Fibroblast of skin of abdomen (primary cell): ENCODE data around the gene KRTAP21-1. TPM values are rescaled to one million over a fixed set of nuclear protein-coding genes. Genes with fewer than 3 reads are reported as not detected.
"Not testable (repeated sequence)": the region's sequence is repeated elsewhere in the genome, so short reads cannot be mapped to it uniquely, and the experiment has no call there.

Experiments used
- DNase-seq: peaks from one replicate; pipeline ENCODE4 v3.0.0-alpha.2; 2013
- polyA plus RNA-seq, 2 experiments: library from polyadenylated mRNA; unstranded; fragments of 120-200 nt; gene quantifications; one replicate each; pipeline ENCODE4 v1.2.1, GENCODE V29; 2013; ENCODE audit not compliant: insufficient read length in 2 of 2

KRTAP21-1 gene
- not detected for polyA plus RNA-seq (2013, experiment 1 of 2; ENCODE audit: insufficient read length)
- polyA plus RNA-seq (2013, experiment 2 of 2; ENCODE audit: insufficient read length), result not detected

DNA sequence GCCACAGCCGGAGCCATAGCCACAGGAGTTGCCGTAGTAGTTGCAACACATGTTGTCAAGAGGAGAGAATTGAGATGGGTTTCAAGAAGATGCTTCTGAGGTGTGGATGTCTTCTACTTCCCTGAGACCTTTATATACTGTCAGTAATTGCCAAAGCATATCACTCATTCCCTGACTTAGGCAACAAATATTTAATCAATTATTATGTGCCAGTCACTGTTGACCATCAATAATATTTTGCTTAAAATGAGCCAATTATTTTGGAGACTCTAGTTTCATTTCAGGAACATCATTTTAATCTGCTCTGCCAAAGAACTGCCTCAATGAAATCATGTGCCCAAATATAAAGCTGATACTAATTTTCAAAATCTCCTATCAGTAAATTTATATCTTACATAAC lies at the start of gene KRTAP21-1:
Gene KRTAP21-1, minus strand, starts transcription at position 101 of the 400 bp plus-strand sequence. Its CDS starts 50 bp downstream, at position 51.
- DNase-seq, result not testable (repeated sequence)

DNA sequence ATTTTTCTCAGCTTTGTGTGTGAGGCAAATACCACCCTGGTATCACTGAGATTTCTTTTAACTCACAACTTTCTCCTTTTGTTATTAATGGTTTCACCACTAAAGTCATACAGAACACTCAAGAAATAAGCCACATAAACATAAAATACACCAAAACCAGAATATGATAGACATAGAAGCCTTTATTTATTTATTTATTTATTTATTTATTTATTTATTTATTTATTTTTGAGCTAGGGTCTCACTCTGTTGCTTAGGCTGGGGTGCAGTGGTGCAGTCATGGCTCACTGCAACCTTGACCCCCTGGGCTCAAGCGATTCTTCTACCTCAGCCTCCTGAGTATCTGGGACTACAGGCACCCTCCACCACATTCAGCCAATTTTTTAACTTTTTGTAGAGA lies 45.4 kb upstream of the KRTAP21-1 start:
- no peak for DNase-seq

GRCh38 chr21:30793581-30794314 lies 38.5 kb upstream of the KRTAP21-1 start:
- no peak for DNase-seq

- DNase-seq, result no peak
Measured at GRCh38 chr21:30779249-30779648, 24.0 kb upstream of the KRTAP21-1 start.

DNA sequence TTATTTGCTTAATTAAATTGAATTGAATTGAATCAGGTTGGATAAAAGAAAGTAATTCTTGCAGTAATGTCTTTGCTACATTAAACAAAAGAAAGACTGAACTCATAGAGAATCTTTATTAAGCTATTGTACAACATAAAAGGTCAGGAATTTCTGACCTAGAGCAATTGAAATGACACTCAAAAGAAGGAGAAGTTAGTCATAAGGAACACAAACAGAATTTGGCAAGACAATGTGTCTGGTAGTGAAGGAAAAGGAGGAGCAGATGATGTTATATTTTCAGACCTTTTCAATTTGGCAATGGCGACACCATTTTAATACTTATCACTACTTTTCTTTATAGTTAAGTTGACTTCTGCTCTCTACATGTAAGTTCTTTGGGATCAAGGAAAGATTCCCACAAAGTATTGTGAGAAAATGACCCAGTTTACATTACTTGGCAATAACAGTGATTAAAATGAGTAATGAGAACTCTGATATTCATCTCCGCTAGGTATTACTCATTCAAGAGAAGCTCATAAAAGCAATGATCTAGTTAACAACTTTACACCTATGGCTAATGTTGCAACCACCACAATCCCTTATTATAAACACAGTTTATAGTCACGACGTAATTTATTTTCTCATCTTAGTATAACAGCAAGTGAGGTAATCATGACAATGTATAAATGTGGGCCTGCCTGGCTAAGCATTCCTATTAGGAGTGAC lies 14.7 kb upstream of the KRTAP21-1 start:
- no peak for DNase-seq

GRCh38 chr21:30760776-30761175 lies 5.5 kb upstream of the KRTAP21-1 start:
- no peak for DNase-seq

DNA sequence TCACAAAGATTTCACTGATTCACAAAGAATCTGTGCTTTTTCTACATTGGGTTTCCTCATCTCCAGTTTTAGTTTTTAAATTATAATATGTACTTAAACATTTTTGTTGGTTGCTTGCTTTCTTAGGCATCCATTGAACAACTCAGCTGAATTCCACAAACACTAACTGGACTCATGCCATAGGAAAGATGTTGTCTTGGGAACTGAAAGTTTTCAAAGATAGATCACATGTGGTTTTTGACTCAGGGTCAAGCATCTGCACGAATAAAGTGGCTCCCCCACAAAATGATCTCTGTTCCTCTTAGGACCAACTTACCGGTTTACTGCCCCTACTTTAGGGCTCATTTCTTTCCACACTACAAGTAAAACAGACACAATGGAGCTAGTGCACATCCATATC lies 3.1 kb upstream of the KRTAP21-1 start:
- no peak for DNase-seq

DNA sequence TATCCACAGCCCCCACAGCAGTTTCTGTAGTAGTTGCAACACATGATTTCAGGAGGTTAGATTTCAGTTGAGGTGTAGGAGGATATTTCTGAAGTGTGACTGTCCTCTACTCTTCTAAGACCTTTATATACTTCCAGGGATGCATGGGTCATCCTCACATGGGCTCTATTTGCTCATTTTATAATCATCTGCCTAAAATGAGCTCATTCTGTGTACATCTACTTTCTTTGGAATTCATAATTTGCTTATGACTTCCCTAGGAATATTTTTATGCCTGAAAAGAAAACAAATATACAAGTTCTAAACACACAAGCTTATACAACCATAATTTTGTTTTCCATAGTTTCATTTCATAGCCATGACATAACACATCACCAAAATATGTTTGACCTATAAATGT lies 8.1 kb downstream of the KRTAP21-1 start, which contains the start of gene KRTAP21-2:
Gene KRTAP21-2, minus strand, starts transcription at position 101 of the 400 bp plus-strand sequence. Its CDS starts 57 bp downstream, at position 44.
- DNase-seq, result no peak

DNA sequence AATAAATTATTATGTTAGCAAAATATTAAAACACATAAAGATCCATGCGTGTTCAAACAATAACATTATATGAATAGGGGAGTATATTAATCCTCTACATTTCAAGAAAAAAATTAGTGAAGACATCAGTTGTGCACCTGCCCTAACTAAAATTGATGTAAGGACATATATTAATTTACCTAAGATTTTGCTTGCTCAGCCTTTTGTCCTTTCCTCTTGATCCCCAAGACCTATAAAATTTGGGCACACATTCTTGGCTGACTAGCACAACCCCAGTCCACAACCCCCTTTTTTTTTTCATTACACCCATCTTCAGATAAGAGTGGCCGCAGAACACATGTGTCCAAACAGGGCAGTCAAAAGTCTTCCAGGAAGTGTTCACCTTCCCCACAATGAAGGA lies 14.8 kb downstream of the KRTAP21-1 start:
- DNase-seq, result no peak

- no peak for DNase-seq
Measured at GRCh38 chr21:30733026-30733425, 22.2 kb downstream of the KRTAP21-1 start.

GRCh38 chr21:30726726-30727125 lies 28.5 kb downstream of the KRTAP21-1 start:
- no peak for DNase-seq

- DNase-seq, result no peak
Measured at GRCh38 chr21:30719401-30719800, 35.8 kb downstream of the KRTAP21-1 start.

DNA sequence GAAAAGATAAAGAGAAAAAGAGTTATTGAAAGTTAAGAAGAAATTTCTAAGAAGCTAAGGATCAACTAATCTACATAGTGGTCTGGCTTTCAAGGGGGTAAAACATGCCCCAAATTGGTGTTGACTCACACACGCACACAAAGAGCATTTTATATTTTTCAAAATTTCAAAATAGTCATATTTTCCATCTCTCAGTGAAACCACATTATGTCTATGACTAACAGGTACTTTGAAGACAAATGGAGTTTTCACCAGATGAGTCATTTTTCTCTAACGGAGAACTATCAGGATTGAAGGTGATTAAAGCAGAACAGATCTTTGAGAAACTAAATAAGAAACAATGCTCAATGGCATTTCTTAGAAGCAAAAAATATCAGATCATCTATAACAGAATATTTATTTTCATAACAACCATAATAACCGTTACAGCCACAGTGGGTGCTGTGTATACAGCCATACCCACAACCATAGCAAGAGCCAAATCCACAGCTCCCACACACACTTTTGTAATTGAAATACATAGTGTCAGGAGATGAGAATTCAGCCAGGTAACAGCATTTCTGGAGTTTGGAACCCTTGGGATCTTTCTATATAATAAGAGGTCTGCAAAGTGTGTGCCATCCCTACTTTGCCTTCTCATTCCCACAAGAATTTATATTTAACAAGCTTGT lies 36.9 kb downstream of the KRTAP21-1 start, which contains the start of gene KRTAP21-3:
Gene KRTAP21-3, minus strand, starts transcription at position 539 of the 671 bp plus-strand sequence. Its CDS starts 18 bp downstream, at position 521.
- peak; percentile 83 for DNase-seq

DNA sequence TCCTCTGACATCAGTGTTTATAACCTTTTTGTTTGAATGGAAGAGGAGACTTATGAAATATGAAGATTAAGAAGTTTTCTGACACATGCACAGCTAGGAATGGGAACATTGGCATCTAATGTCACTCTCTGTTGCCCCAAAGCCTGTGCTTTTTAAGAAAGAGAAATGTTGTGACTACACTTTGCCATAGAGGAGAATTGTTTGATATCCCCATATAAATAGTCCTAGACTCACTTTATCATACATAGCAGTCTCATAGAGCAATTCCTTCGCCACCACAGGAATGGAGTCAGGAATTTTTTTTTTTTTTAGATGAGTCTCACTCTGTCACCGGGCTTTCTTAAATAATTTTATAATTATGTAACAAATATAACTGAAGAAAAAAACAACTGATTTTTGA lies 38.1 kb downstream of the KRTAP21-1 start:
- peak; percentile 62 for DNase-seq

GRCh38 chr21:30714946-30715345 lies 40.3 kb downstream of the KRTAP21-1 start:
- DNase-seq, result peak; percentile 40

DNA sequence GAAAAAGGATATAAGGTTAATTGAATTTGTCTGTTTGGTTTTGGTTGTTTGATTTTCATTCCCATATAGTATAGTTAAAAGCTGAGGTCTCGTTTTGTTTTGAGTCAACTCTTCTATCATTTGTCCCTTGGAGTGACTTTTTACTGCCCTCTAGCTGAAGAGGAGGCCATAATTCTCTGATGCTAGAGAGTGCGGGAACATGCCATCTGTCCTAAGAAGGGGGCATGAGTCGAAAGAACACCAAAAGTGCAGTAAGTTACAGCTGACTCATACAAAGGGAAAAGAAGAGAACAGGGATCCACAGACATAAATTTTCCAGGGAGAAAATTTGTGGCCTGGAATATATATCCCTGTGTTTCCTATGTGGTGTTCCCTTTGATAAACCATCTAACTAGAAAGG lies 40.8 kb downstream of the KRTAP21-1 start:
- peak; percentile 36 for DNase-seq

- DNase-seq, result peak; percentile 60
Measured at GRCh38 chr21:30713766-30714165, 41.5 kb downstream of the KRTAP21-1 start.

- no peak for DNase-seq
Measured at GRCh38 chr21:30710499-30710898, 44.7 kb downstream of the KRTAP21-1 start.

DNA sequence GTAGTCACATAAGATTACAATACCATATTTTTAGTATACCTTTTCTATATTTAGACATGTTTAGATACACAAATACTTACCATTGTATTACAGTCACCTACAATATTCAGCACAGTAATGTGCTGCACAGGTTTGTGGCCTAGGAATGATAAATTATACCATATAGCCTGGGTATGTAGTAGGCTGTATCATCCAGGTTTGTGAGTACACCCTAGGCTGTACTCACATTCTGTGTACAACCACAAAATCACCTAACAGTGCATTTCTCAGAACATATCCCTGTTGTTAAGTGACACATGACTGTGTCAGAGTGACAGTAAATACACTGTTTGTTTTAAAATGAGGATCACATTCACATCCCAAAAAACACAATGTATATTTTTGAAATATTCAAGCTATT lies 47.8 kb downstream of the KRTAP21-1 start:
- DNase-seq, result no peak
